NCI-H82 treated with DMSO at 0.1 percent for 48 hours (cell line): ENCODE results near the gene DEPDC5.
A peak's percentile ranks its signal among the peaks of the same experiment; 100 is the strongest.
"Not testable (repeated sequence)": the region's sequence is repeated elsewhere in the genome, so short reads cannot be mapped to it uniquely, and the experiment has no call there.

Experiments used
- DNase-seq: peaks from one replicate; lab custom pipeline; 2025; ENCODE audit not compliant: unreplicated experiment; lab: John Stamatoyannopoulos, UW

DEPDC5 gene

DNA sequence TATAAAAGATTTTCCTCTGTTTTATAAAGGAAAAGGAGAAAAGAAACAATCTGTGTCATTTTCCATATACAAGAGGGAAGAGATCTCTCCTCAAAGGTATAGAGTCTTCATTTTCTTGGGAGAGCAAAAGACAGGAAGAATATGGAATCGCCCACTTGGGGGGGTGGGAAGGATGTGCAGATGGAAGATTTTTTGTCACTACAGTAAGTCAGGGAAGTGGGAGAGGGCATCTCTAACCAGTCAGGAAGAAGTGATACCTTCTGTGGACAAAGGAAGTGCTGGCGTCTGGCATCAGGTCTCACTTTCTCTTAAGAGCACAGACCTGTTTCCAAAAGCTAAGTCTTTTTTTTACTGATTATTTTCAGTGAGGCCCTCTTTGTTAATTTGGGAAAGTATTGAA is 5.3 kb upstream of the DEPDC5 start:
- DNase-seq: no peak

DNA sequence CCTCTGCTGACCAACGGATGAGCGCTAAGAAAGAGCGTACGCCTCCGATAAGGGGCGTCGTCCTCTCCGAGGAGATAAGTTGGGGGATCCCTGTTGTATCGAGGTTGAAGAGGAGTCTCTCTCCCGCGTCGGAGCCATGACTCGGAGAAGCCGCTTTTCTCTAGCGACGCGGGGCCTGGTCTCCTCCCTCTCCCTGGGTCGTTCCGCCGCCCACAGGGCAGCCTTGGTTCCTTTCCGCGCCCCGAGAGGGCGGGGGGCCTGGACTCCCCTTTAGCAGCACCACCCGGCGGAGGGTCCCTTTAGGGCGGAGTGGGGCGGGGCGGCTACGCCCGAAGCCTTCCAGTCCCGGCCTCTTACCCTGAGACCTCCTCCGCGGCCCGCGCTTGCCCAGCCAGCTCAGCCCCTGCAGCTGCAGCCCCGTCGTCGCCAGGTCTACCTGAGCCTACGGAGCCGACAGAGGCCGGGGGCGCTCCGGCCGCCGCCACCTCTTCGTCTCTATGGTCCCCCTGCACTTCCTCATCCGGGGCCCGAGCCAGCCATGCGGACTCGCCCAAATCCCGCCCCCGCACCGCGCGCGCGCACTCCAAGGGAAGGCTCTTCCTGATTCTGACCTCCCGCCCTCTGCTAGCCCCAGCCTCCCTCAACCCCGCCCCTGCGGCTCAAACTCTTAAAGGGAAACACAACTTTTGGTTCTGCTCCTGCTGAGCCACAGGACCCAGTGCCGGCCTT is 4.0 kb upstream of the DEPDC5 start, which contains the start of gene PRR14L:
Gene PRR14L, minus strand, starts transcription at position 497 of the 729 bp plus-strand sequence. CDS start 11,272 bp downstream, outside the sequence.
- peak; percentile 81 for DNase-seq

DNA sequence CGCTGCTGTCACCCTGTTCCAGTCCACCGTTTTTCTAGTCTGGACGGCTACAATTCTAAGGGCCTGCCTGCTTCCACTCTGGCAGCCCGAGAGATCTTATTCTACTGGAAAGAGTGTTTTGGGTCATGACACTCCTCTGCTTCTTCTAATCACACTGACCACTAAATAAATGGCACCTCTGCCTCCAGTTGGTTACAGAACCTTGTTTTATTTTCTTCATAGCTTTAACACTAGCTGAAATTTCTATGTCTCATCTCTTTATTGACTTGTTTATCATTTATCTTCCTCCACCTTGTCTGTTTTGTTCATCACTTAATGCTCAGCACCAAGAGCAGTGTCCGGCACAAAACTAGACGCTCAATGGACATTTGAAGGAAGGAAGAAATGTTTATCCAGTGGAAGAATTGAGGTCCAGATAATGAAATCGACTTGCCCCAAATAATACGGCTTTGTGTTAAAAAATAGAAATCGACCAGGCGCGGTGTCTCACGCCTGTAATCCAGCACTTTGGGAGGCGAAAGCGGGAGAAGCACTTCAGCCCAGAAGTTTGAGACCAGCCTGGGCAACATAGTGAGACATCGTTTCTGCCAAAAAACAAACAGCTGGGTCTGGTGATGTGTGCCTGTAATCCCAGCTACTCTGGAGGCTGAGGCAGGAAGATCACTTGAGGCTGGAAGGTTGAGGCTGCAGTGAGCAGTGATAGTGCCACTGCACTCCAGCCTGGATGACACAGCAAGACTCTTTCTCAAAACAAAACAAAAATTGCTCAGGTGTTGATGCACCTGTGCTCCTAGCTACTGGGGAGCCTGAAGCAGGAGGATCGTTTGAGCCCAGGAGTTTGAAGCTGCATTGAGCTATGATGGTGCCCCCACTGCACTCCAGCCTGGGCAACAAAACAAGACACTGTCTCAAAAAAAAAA is 3.2 kb upstream of the DEPDC5 start:
- DNase-seq: no peak

DNA sequence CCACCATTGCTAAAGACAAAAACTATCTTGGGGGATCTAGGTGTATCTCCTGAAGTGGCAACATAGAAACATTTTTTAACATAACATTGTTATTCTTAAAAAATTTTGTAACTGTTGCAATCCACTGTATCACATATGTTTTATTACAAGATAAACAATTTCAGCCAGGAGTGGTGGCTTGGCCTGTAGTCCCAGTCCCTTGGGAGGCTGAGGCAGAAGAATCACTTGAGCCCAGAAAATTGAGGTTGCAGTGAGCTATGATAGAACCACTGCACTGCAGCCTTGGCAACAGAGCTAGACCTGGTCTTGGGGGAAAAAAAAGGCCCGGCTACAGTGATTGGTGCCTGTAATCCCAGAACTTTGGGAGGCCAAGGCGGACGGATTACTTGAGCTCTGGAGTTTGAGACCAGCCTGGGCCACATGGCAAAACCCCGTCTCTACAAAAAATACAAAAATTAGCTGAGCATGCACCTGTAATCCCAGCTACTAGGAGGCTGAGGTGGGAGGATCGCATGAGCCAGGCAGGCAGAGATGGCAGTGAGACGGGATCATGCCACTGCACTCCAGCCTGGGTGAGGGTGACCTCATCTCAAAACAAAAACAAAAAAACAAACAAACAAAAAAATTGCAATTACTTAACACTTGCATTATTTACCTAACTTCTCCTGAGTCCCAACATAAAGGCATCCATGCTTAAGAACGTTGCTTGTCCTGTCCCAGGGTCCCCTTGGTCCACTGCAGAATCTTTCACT is 1.5 kb upstream of the DEPDC5 start:
- DNase-seq: no peak

DNA sequence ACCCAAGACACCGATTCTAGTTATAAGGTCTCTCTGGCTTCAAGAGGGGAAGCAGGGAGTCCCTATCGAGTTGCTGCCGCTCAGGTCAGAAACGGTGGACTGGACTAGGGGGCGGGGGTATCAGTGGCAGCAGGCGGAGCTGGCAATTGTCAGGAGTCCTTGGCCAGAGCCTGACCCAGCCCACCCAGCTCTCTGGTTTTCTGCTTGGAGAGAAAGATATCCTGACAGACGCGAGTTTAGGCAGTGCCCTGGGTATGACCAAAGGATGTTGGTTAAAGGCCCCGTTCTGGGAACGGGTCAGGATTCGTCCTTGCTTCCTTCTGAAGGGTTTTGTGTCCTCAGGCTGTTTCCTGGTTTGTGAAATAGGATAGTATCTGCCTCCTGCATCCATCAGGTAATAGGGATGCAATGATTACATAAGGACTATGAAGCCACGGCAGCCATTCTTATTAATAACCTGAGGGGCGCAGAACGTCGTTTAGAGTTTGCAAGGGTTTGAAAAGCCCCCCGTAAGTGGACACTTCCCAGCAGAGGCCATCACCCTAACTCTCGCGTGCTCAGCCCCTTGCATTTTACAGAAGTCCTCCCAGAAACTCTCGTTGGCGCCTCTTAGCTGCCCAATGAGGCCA is 700 bp upstream of the DEPDC5 start:
- no peak for DNase-seq

DNA sequence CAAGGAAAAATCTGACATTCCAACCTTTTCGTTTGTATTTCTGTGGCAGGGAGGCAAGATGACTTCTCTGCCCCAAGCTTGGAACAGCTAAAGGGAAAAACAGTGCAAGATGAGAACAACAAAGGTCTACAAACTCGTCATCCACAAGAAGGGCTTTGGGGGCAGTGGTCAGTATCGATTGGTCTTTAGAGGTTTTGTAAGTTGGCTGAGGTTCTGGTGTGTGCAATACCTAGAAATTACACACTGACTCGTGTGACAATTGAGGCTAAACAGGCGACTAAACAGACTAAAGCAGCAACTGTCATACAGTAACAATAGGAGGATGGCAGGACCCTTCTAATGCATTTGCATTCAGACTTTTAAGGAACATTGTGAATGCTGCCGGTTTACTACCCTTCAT is 994 bp downstream of the DEPDC5 start:
- DNase-seq: no peak

DNA sequence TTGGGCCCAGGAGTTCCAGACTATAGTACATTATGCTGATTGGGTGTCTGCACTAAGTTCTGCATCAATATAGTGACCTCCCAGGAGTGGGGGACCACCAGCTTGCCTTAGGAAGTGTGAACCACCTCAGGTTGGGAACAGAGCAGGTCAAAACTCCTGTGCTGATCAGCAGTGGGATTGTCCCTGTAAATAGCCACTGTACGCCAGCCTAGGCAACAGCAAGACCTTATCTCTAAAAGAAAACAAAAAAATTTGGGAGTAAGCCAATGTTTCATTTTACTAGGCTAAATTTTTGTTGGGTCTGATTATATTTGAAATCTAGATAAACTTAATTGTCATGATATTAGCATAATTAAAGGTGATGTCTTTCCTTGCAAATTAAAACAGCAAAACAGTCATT is 3.4 kb downstream of the DEPDC5 start:
- DNase-seq: no peak

DNA sequence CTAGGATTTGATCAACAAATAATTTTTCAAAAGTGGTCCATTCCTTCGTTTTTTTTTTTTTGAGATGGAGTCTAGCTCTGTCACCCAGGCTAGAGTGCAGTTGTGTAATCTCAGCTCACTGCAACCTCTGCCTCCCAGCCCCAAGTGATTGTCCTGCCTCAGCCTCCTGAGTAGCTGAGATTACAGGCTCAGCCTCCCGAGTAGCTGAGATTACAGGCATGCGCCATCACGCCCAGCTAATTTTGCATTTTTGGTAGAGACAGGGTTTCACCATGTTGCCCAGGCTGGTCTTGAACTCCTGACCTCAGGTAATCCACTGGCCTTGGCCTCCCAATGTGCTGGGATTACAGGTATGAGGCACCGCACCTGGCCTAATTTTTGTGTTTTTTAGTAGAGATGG is 5.0 kb downstream of the DEPDC5 start:
- DNase-seq: not testable (repeated sequence)

DNA sequence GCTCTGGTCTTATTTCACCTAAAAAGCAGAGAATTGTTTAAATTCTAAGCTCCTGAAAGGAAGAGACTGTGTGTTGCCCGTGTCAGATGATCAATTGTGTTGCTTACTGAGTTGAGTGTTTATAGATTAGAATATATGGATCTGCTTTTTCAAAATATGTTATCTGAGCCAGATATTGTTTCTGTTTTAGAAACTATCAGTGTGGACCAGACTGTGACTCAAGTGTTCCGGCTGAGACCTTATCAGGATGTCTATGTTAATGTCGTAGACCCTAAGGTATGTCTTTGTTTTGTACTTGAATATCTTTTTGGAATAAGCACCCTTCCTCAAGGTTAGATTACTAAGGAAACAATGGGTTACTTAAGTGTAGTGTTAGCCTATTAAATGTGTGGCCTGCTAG is 11.0 kb downstream of the DEPDC5 start:
- DNase-seq: no peak

DNA sequence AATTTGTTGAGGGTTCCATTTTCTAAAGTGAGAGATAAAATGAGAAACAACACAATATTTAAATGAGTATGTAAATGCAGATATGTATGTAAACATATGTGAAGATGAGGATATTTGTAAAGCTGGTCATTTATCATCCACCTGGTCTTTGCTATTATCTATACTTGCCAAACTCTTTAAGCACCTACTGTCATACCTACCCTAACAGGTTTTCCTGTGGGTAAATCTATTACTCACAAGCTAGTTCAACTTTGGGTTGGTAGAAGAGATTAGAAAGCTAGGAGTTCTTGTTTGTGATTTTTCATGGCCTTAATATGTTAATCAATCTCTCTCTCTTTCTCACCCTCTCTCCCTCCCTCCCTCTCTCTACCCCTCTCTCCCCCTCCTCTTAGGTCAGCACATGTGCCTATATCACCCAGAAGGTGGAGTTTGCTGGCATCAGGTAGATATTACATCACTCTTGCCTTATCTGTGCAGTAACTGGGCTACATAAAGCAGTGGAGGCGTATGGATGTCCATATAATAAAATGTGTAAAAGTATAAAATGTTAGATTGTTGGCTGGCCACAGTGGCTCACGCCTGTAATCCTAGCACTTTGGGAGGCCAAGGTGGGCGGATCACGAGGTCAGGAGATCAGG is 14.7 kb downstream of the DEPDC5 start:
- no peak for DNase-seq

DNA sequence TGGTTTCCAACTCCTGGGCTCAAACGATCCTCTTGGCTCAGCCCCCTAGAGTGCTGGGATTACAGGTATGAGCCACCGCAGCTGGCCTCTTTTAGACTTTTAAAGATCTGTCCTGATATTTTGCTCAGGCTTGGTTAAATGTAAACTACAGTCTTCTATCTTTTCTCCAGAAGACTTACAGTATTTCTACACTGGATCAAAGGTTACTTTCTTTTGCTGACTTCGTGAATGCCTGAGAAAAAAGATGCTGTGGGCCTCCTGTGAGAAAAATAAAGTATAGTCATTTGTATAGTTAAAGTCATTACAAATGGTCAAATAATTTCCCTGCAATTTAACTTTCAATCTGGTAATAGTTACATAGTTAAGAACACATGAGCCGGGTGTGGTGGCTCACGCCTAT is 19.6 kb downstream of the DEPDC5 start:
- no peak for DNase-seq

DNA sequence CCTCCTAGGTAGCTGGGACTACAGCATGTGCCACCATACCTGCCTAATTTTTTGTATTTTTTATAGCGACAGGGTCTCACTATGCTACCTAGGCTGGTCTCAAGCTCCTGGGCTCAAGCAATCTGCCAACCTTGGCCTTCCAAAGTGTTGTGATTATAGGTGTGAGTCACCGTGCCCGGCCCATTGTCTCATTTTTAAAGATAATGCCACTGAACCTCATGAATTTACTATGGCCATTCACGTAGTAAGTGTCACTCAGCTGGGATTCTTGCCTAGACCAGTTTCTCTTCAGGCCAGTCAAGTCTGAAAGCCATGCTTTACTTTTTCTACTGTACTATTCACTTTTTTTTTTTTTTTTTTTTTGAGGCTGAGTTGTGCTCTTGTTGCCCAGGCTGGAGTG is 22.4 kb downstream of the DEPDC5 start:
- DNase-seq: no peak

DNA sequence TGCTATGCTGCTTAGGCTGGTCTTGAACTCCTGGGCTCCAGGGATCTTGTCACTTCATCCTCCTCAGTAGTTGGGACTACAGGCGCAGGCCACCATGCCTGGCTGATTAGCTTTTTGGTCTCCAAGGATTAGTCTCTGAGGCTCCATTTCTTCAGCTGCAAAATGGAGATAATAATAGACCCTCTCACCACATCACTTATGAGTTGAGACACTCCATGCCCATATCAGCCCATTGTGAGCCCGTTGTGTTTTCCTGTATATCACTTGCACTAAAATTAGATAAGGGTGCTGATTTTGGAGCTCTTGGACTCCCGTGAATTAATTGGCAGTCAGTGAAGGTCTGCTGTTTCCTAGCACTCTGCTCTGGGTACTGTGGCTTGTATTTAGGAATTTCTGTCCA is 36.0 kb downstream of the DEPDC5 start:
- DNase-seq: no peak

DNA sequence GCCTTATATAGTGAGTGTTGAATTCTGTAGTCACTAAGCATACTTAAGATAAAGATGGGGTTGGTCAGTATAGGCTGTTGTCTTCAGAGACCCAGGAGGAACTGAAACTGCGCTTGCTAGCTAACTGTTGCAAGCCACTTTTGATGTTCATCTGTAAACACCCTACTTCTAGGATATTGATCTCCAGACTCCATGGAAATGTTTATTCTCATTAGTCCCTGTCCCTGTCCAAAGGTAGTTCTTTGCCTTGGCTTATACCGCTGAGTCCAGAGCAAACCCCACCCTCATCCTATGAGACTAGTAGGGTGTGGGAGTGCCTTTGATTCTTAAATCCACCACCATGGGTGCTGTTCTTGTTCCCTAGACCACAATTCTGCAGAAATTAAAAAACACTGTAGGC is 36.4 kb downstream of the DEPDC5 start:
- no peak for DNase-seq

DNA sequence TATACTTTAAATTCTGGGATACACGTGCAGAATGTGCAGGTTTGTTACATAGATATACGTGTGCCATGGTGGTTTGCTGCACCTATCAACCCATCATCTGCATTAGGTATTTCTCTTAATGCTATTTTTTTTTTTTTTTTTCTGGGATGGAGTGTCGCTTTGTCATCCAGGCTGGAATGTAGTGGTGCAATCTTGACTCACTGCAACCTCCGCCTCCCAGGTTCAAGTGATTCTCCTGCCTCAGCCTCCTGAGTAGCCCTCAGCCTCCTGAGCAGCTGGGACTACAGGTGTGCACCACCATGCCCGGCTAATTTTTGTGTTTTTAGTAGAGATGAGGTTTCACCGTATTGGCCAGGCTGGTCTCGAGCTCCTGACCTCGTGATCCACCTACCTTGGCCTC is 45.5 kb downstream of the DEPDC5 start:
- not testable (repeated sequence) for DNase-seq

DNA sequence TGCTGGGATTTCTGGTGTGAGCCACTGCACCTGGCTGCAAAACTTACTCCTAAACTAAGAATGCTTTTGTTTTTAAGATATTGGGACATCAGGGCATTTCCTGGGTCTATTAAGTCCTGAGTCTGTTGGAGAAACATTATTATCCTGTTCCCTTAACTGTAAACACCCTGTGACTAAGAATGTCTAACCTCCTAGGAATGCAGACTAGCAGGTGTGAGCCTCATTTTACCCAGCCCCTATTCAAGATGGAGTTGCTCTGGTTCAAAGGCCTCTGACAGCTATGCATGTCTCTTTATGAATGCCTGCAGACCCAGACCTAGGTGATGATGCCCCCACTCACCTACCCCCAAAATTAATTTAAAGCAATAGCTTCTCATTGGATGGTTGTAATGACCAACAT is 46.2 kb downstream of the DEPDC5 start:
- DNase-seq: no peak

DNA sequence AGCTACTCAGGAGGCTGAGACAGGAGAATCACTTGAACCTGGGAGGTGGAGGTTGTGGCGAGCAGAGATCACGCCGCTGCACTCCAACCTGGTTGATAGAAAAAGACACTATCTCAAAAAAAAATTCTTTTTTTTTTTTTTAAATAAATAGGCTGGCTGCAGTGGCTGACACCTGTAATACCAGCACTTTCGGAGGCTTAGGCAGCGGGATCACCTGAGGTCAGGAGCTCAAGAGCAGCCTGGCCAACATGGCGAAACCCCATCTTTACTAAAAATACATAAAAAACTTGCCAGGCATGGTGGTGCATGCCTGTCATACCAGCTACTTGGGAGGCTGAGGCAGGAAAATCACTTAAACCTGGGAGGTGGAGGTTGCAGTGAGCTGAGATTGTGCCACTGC is 47.0 kb downstream of the DEPDC5 start:
- DNase-seq: not testable (repeated sequence)

DNA sequence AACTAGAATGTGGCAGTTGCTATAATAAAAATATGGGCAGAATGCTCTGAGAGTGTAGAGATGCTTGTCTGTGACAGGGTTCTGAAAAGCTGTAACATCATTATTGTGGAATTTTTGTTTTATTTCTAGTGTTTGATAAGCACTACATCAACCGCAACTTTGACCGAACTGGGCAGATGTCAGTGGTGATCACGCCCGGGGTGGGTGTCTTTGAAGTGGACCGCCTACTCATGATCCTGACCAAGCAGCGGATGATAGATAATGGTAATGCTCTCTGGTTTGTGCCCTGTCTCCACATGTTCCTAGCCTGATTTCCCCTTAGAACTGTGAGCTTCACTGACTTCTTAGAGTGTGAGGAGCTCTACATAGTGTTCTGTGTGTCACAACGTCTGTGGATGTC is 48.8 kb downstream of the DEPDC5 start:
- no peak for DNase-seq

DNA sequence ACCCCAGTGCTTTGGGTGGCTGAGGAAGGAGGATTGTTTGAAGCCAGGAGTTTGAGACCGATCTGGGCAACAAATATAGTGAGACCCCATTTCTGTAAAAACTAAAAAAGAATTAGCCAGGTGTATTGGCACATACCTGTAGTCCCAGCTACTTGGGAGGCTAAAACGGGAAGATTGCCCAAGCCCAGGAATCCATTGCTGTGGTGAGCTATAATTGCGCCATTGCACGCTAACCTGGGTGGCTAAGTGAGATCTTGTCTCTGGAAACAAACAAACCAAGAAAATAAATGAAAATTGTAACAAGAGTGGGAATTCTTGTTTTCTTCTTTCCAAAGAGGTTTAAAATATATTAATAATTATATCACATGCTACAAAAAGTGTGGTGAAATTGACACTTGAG is 52.9 kb downstream of the DEPDC5 start:
- no peak for DNase-seq

DNA sequence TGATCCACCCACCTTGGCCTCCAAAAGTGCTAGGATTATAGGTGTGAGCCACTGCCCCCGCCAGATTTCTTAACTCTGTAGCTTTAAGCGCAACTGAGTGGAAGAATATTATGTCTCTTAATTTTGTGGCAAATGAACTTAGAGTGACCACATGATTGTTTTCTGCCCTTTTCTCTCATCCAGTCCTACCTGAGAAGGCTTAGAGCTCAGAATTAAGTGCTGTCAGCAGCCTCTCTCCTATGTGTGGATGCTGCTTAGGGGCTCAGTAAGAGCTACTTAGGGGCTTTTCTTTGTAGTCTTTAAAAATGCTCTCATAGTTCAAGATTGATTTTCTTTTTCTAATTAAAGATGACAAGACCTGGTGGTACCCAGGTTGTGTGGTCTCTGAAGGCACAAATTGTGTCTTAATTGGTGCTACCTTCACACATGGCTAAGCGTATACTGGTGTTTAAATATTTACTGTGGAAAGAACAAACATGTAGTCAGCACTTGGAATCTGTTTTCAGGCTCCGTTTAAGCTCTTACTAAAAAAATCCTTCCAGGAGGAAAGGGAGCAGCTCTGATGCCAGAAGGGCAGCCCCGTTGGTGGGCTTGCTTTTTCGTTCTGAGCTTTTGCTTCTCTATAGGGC is 59.3 kb downstream of the DEPDC5 start:
- no peak for DNase-seq
